GM12878 (cell line): Measurements from ENCODE around the gene REG1A. TPM values are rescaled to one million over a fixed set of nuclear protein-coding genes. Genes with fewer than 3 reads are reported as not detected.

Experiments
- ATAC-seq: fragments of 200-7000 bp; cut with Tn5 transposase; 3 replicates; pipeline ENCODE4 v1.9.1; 2020; ENCODE audit warnings: mild to moderate bottlenecking, moderate library complexity
- BruUV-seq: library from RNA; stranded (reverse); fragments of 400-500 nt; replicated peaks from 2 replicates; lab custom pipeline; 2021; lab: Mats Ljungman, UMichigan
- CTCF ChIA-PET: fragments of 300-600 bp; sonication (Branson Sonifier 250); formaldehyde crosslinking; extraction: SDS; loops from one replicate; lab custom pipeline; 2021; ENCODE audit warnings: inconsistent platforms; lab: Yijun Ruan, JAX
- POLR2A ChIA-PET: fragments of 350-600 bp; formaldehyde crosslinking; extraction: SDS; loops from one replicate; lab custom pipeline; 2021; ENCODE audit warnings: inconsistent platforms; lab: Charles Lee
- RAD21 ChIA-PET: fragments of 300-600 bp; sonication (Branson Sonifier 250); formaldehyde crosslinking; loops from one replicate; lab custom pipeline; 2023; ENCODE audit warnings: antibody characterized with exemption; ENCODE audit not compliant: unreplicated experiment; lab: Charles Lee
- SMC1A ChIA-PET: fragments of 300-600 bp; sonication (Branson Sonifier 250); formaldehyde crosslinking; loops from one replicate; lab custom pipeline; 2023; ENCODE audit not compliant: unreplicated experiment, uncharacterized antibody; lab: Charles Lee
- DNase-seq: peaks from one replicate; pipeline ENCODE4 v3.0.0-alpha.2; 2011; ENCODE audit warnings: low read depth, low spot score
- FAIRE-seq: peaks from 3 replicates; lab custom pipeline; 2011; peaks lifted over from hg19 to GRCh38; lab: Jason Lieb, UNC
- H2AFZ ChIP-seq: 2 replicates; pipeline ENCODE4 v1.6.0; 2011; ENCODE audit warnings: low read depth, low read length, control low read depth; ENCODE audit not compliant: control insufficient read depth
- H3K27ac ChIP-seq: 2 replicates; pipeline ENCODE4 v1.5.1; 2011; ENCODE audit warnings: control low read depth; ENCODE audit not compliant: control insufficient read depth, insufficient read depth
- H3K27me3 ChIP-seq, 2 experiments: replicated peaks in 1 of 2; 2 replicates each; pipeline versions ENCODE4 v1.6.0 to v1.6.1; 2011; ENCODE audit warnings: low read length in 1 of 2; ENCODE audit not compliant: control insufficient read depth in 2 of 2, insufficient read depth in 2 of 2
- H3K36me3 ChIP-seq, 2 experiments: 2 replicates each; pipeline ENCODE4 v1.5.1; 2011; ENCODE audit warnings: low read length in 1 of 2; ENCODE audit not compliant: control insufficient read depth in 2 of 2, insufficient read depth in 2 of 2
- H3K4me1 ChIP-seq: 2 replicates; pipeline ENCODE4 v1.6.1; 2011; ENCODE audit warnings: mild to moderate bottlenecking, low read length, moderate library complexity, mixed read lengths; ENCODE audit not compliant: control insufficient read depth, insufficient read depth
- H3K4me2 ChIP-seq: 2 replicates; pipeline ENCODE4 v1.6.0; 2011; ENCODE audit warnings: control low read depth; ENCODE audit not compliant: control insufficient read depth, insufficient read depth
- H3K4me3 ChIP-seq: fragments of 200-600 bp; sonication (generic); 2 replicates; pipeline ENCODE4 v1.5.1; 2016
- H3K79me2 ChIP-seq: 2 replicates; pipeline ENCODE4 v1.6.0; 2011; ENCODE audit warnings: low read length; ENCODE audit not compliant: control insufficient read depth, insufficient read depth
- H3K9ac ChIP-seq: 2 replicates; pipeline ENCODE4 v1.8.0; 2011; ENCODE audit warnings: low read length, control low read depth, mixed read lengths; ENCODE audit not compliant: control insufficient read depth, insufficient read depth
- H3K9me3 ChIP-seq: replicated peaks from 3 replicates; pipeline ENCODE4 v1.5.1; 2011; ENCODE audit warnings: mild to moderate bottlenecking, low read length; ENCODE audit not compliant: control insufficient read depth, insufficient read depth
- H4K20me1 ChIP-seq: 2 replicates; pipeline ENCODE4 v1.6.0; 2011; ENCODE audit not compliant: control insufficient read depth, insufficient read depth
- CHD4 ChIP-seq: fragments of 200-600 bp; sonication (generic); IDR thresholded peaks from 2 replicates; pipeline ENCODE4 v1.6.1; 2016; ENCODE audit warnings: mild to moderate bottlenecking
- ETV6 ChIP-seq, 2 experiments: fragments of 450-650 bp in 1 of 2; IDR thresholded peaks in 1 of 2; conservative IDR thresholded peaks in 1 of 2; 2 replicates each; pipeline ENCODE4 v1.6.1; 2014; ENCODE audit warnings: antibody characterized with exemption in 1 of 2, borderline replicate concordance in 1 of 2, low read depth in 1 of 2, mild to moderate bottlenecking in 1 of 2, moderate library complexity in 1 of 2
- HCFC1 ChIP-seq: fragments of 150-350 bp; IDR thresholded peaks from 2 replicates; pipeline ENCODE4 v1.6.1; 2014; ENCODE audit warnings: low read length
- MEF2A ChIP-seq: IDR thresholded peaks from 2 replicates; pipeline ENCODE4 v1.6.1; 2011; ENCODE audit warnings: low read depth, mild to moderate bottlenecking, low read length, moderate library complexity; ENCODE audit not compliant: insufficient read depth
- PML ChIP-seq: IDR thresholded peaks from 2 replicates; pipeline ENCODE4 v1.6.1; 2012; ENCODE audit warnings: low read length, inconsistent platforms
- RELA ChIP-seq: fragments of 450-650 bp; IDR thresholded peaks from 2 replicates; pipeline ENCODE4 v1.8.0; 2014; ENCODE audit warnings: borderline replicate concordance; ENCODE audit not compliant: partially characterized antibody
- REST ChIP-seq: IDR thresholded peaks from 2 replicates; pipeline ENCODE4 v1.6.1; 2012; ENCODE audit warnings: mild to moderate bottlenecking, low read depth, low read length
- SP1 ChIP-seq: IDR thresholded peaks from one replicate; pipeline ENCODE4 v1.6.1; 2011; ENCODE audit warnings: low read depth, low read length
- TAF1 ChIP-seq: IDR thresholded peaks from 2 replicates; pipeline ENCODE4 v1.6.1; 2011; ENCODE audit warnings: mild to moderate bottlenecking, low read depth, low read length, borderline replicate concordance
- ZBTB33 ChIP-seq: fragments of 450-650 bp; IDR thresholded peaks from 2 replicates; pipeline ENCODE4 v1.6.1; 2017; ENCODE audit warnings: mild to moderate bottlenecking
- WGBS: methylation state at CpG from one replicate; pipeline ENCODE4 v1.1.6; 2016; ENCODE audit warnings: low lambda C conversion rate; ENCODE audit not compliant: insufficient replicate concordance, insufficient coverage; ENCODE audit errors: missing lambda C conversion rate; 5-methylcytosine and 5-hydroxymethylcytosine counted together
- in situ Hi-C: fragments of 300-500 bp; cut with MboI; formaldehyde crosslinking; loops from 9 replicates; pipeline ENCODE4 v1.14.3; 2018; ENCODE audit warnings: mixed read lengths
- intact Hi-C: fragments of 100-400 bp; cut with micrococcal nuclease; formaldehyde crosslinking; loops from one replicate; pipeline ENCODE4 v1.14.2; 2022; ENCODE audit not compliant: unreplicated experiment
- polyA plus RNA-seq, 11 experiments: library from polyadenylated mRNA; depleted of rRNA in 4 of 11; unstranded in 6 of 11; stranded (reverse) in 5 of 11; fragments of >200 nt; fragmentation: Nextera tagmentation in 4 of 11; fragmentation: Illumina TruSeq in 1 of 11; extraction: Ambion mirVana in 4 of 11; extraction: Trizol in 1 of 11; gene quantifications; 1 replicate in 1 of 11; 2 replicates in 10 of 11; pipeline versions ENCODE4 v1.2.1 to v1.2.3, GENCODE V29; 2011 to 2016; ENCODE audit warnings: inconsistent platforms in 2 of 11, missing spikeins in 2 of 11, low read depth in 1 of 11
- total RNA-seq, 4 experiments: library from RNA; depleted of rRNA in 3 of 4; stranded (reverse); fragments of >200 nt in 3 of 4; fragmentation: Illumina TruSeq in 1 of 4; extraction: Trizol in 1 of 4; gene quantifications; 2 replicates each; pipeline versions ENCODE4 v1.2.1 to v1.2.3, GENCODE V29; 2013 to 2021

Gene REG1A
- total and polyA plus RNA-seq, 10 of the 15 experiments (the other 5 are each of a cell fraction or from before 2014, with no cell fraction given), result 4.5 TPM; not detected in 9

- no peak for TF ChIP-seq CHD4
- no peak for TF ChIP-seq REST
- TF ChIP-seq, all 136 proteins: peak for 0
Measured at GRCh38 chr2:79131687-79132086, 11.4 kb downstream of the REG1A start (continued).

- Histone ChIP-seq H3K79me2 (no peaks in the 10 kb centered on the region), H3K27ac (no peak overlapping the region), H3K4me2 (no peak overlapping the region), H2AFZ (no peak overlapping the region), H3K27me3 (no peaks in the 10 kb centered on the region), H3K36me3 (no peaks in the 10 kb centered on the region), H4K20me1 (no peaks in the 10 kb centered on the region), H3K9me3 (no peaks in the 10 kb centered on the region), H3K4me3 (no peak overlapping the region), H3K9ac (no peak overlapping the region), H3K4me1 (no peaks in the 10 kb centered on the region)
- ATAC-seq (no peak), DNase-seq (no peak), FAIRE-seq (no peak)
- BruUV-seq, result no TSS peak
- WGBS, result 20% methylated on average over 3 of the region's 3 CpGs
- POLR2A ChIA-PET, result no interaction called here
- RAD21 ChIA-PET, result no interaction called here
- SMC1A ChIA-PET, result no interaction called here
- CTCF ChIA-PET, result no interaction called here
- in situ Hi-C loops (no loop called here), intact Hi-C loops (no loop called here)
- no peak for TF ChIP-seq TAF1
- no peak for TF ChIP-seq MEF2A
- TF ChIP-seq SP1, result no peak
- no peak for TF ChIP-seq PML
- TF ChIP-seq HCFC1, result no peak
- TF ChIP-seq RELA, result no peak
- TF ChIP-seq ZBTB33, result no peak
- no peak for TF ChIP-seq ETV6 (conservative IDR thresholded peaks at IDR 0.05 in 1 of 2, IDR thresholded peaks at IDR 0.05 in 1 of 2; ENCODE audit: borderline replicate concordance in 1 of 2, low read depth in 1 of 2)
Measured at GRCh38 chr2:79138385-79138784, 18.1 kb downstream of the REG1A start.
